HFF-Myc (cell line): Measurements from ENCODE around the gene SELENON.

Source experiments
- DNase-seq: peaks from one replicate; pipeline ENCODE4 v3.0.0-alpha.2; 2011; ENCODE audit warnings: low read depth; ENCODE audit errors: extremely low read depth
- H3K4me3 ChIP-seq: replicated peaks from 2 replicates; pipeline ENCODE4 v1.5.1; 2011; ENCODE audit warnings: low read depth, mild to moderate bottlenecking, control low read depth, low read length
- CTCF ChIP-seq: IDR thresholded peaks from 2 replicates; pipeline ENCODE4 v1.5.1; 2012; ENCODE audit warnings: mild to moderate bottlenecking, low read depth, low read length, control low read depth; ENCODE audit errors: missing control alignments

SELENON gene

GRCh38 chr1:25784575-25785051 is 15.4 kb upstream of the SELENON start:
- TF ChIP-seq CTCF = no peak
- no peak for DNase-seq
- no peak overlapping the region for H3K4me3 ChIP-seq

- no peak for TF ChIP-seq CTCF
- DNase-seq = no peak
Measured at GRCh38 chr1:25785333-25786067, 14.5 kb upstream of the SELENON start.

GRCh38 chr1:25786887-25787759 is 12.9 kb upstream of the SELENON start:
- no peak for TF ChIP-seq CTCF
- no peak for DNase-seq
- no peak overlapping the region for H3K4me3 ChIP-seq

More at GRCh38 chr1:25785333-25786067, 14.5 kb upstream of the SELENON start:
- no peak overlapping the region for H3K4me3 ChIP-seq

GRCh38 chr1:25787760-25788166 is 12.2 kb upstream of the SELENON start:
- no peak overlapping the region for H3K4me3 ChIP-seq
- no peak for DNase-seq
- no peak for TF ChIP-seq CTCF

GRCh38 chr1:25790472-25790871 is 9.5 kb upstream of the SELENON start:
- no peak overlapping the region for H3K4me3 ChIP-seq
- TF ChIP-seq CTCF = no peak
- DNase-seq = no peak

- no peak overlapping the region for H3K4me3 ChIP-seq
- no peak for DNase-seq
- no peak for TF ChIP-seq CTCF
Measured at GRCh38 chr1:25792115-25792514, 7.9 kb upstream of the SELENON start.
